HepG2 (cell line): ENCODE data around the gene P4HB. TPM values are rescaled to one million over a fixed set of nuclear protein-coding genes. Genes with fewer than 3 reads are reported as not detected.
A peak's percentile ranks its signal among the peaks of the same experiment; 100 is the strongest.

Source experiments
- FOSL2 ChIP-seq: sonication (generic); formaldehyde crosslinking; IDR thresholded peaks from 2 replicates; pipeline ENCODE4 v1.4.0; 2020; ENCODE audit warnings: missing genetic modification reagents
- HDAC1 ChIP-seq: sonication (generic); formaldehyde crosslinking; IDR thresholded peaks from 2 replicates; pipeline ENCODE4 v1.5.1; 2020; ENCODE audit warnings: mild to moderate bottlenecking, missing genetic modification reagents
- HNF4A ChIP-seq: sonication (generic); formaldehyde crosslinking; IDR thresholded peaks from 2 replicates; pipeline ENCODE4 v1.4.0; 2020; ENCODE audit warnings: missing genetic modification reagents
- JUN ChIP-seq: sonication (generic); formaldehyde crosslinking; IDR thresholded peaks from 2 replicates; pipeline ENCODE4 v1.4.0; 2020; ENCODE audit warnings: mild to moderate bottlenecking, missing genetic modification reagents
- RBM22 ChIP-seq: fragments of 200-400 bp; formaldehyde crosslinking; optimal IDR thresholded peaks from 2 replicates; pipeline ENCODE3; 2017; ENCODE audit warnings: mild to moderate bottlenecking, low read length, moderate library complexity
- RFXAP ChIP-seq: sonication (generic); formaldehyde crosslinking; IDR thresholded peaks from 2 replicates; pipeline ENCODE4 v1.4.0; 2020; ENCODE audit warnings: missing genetic modification reagents, borderline replicate concordance
- ZFP41 ChIP-seq: sonication (generic); formaldehyde crosslinking; IDR thresholded peaks from 2 replicates; pipeline ENCODE4 v1.4.0; 2020; ENCODE audit warnings: mild to moderate bottlenecking, missing genetic modification reagents, borderline replicate concordance
- ZNF138 ChIP-seq: sonication (generic); formaldehyde crosslinking; IDR thresholded peaks from 2 replicates; pipeline ENCODE4 v1.5.0; 2020; ENCODE audit warnings: mild to moderate bottlenecking, low read depth, missing genetic modification reagents
- ZNF564 ChIP-seq: sonication (generic); formaldehyde crosslinking; IDR thresholded peaks from 2 replicates; pipeline ENCODE4 v1.8.1; 2023; ENCODE audit warnings: mild to moderate bottlenecking, missing genetic modification reagents
- ZNF607 ChIP-seq: sonication (generic); formaldehyde crosslinking; IDR thresholded peaks from 2 replicates; pipeline ENCODE4 v1.5.1; 2020; ENCODE audit warnings: missing genetic modification reagents, mild to moderate bottlenecking, borderline replicate concordance
- polyA plus RNA-seq, 8 experiments: library from polyadenylated mRNA; depleted of rRNA in 3 of 8; stranded (reverse) in 7 of 8; unstranded in 1 of 8; fragments of >200 nt; fragmentation: Illumina TruSeq in 4 of 8; extraction: Trizol in 4 of 8; gene quantifications; 2 replicates each; pipeline versions ENCODE4 v1.2.1 to v1.2.3, GENCODE V29; 2011 to 2016; ENCODE audit warnings: low read depth in 4 of 8, missing spikeins in 1 of 8, mixed read lengths in 1 of 8; ENCODE audit not compliant: insufficient read depth in 1 of 8
- total RNA-seq, 5 experiments: library from RNA; depleted of rRNA; stranded (reverse); fragments of >200 nt; fragmentation: Illumina TruSeq; extraction: Trizol; gene quantifications; 2 replicates each; pipeline ENCODE4 v1.2.3, GENCODE V29; 2016; ENCODE audit warnings: low read depth in 1 of 5
- TF ChIP-seq, protein P1 (sequence below): sonication (generic); formaldehyde crosslinking; IDR thresholded peaks from 2 replicates; pipeline ENCODE4 v1.4.0; 2020; ENCODE audit warnings: mild to moderate bottlenecking, missing genetic modification reagents
- TF ChIP-seq, protein P2 (sequence below): sonication (generic); formaldehyde crosslinking; conservative IDR thresholded peaks from 2 replicates; pipeline ENCODE4 v1.4.0; 2020; ENCODE audit warnings: missing genetic modification reagents
- TF ChIP-seq, protein P3 (sequence below): sonication (generic); formaldehyde crosslinking; IDR thresholded peaks from 2 replicates; pipeline ENCODE4 v1.4.0; 2020; ENCODE audit warnings: mild to moderate bottlenecking, missing genetic modification reagents
- TF ChIP-seq, protein P4 (sequence below): sonication (generic); formaldehyde crosslinking; IDR thresholded peaks from 2 replicates; pipeline ENCODE4 v1.4.0; 2020; ENCODE audit warnings: missing genetic modification reagents
- TF ChIP-seq, protein P5 (sequence below): sonication (generic); formaldehyde crosslinking; conservative IDR thresholded peaks from 2 replicates; pipeline ENCODE4 v1.4.0; 2020; ENCODE audit warnings: missing genetic modification reagents
- TF ChIP-seq, protein P6 (sequence below): IDR thresholded peaks from 2 replicates; pipeline ENCODE4 v1.6.1; 2016; ENCODE audit warnings: control low read depth

Gene P4HB
- total and polyA plus RNA-seq, 2 of the 13 experiments (the other 11 are each of a cell fraction or from before 2014, with no cell fraction given), result 185 to 782 TPM

DNA sequence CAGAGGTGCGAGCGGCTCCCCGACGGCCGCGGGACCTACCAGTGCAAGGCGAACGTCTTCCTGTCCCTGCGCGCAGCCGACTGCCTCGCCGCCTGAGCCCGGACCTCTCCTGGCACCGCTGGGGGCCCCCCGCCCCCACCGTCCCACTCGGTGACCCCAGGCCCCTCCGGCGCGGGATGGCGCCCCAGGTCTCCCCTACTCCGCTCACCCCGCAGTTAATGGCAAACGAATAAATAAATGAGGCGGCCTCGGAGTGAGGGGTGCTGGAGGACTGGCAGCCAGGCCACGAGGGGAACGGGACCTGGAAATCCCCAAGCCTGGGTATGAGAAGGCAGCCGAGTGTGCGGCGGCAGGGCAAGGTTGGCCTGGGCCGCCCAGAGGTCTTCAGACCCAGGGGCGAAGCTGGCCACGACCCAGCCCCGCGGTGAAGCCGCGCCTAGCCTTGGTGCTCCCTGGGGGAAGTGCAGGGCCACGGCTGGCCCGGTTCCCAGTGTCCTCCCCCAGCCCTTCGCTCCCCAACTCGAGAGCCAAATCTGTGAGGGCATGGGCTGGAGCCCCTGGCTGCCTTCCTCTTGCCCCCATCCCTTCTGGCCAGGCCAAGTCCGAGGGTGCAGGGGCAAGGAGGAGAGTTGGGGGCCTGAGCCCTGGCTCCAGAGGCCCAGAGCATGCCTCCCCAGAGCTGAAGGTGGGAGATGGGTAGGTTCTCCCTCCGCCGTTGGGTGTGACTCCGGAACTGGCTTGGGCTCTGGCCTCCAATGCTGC, 42.5 kb upstream of the P4HB start (continued):
- TF ChIP-seq, protein P1, sequence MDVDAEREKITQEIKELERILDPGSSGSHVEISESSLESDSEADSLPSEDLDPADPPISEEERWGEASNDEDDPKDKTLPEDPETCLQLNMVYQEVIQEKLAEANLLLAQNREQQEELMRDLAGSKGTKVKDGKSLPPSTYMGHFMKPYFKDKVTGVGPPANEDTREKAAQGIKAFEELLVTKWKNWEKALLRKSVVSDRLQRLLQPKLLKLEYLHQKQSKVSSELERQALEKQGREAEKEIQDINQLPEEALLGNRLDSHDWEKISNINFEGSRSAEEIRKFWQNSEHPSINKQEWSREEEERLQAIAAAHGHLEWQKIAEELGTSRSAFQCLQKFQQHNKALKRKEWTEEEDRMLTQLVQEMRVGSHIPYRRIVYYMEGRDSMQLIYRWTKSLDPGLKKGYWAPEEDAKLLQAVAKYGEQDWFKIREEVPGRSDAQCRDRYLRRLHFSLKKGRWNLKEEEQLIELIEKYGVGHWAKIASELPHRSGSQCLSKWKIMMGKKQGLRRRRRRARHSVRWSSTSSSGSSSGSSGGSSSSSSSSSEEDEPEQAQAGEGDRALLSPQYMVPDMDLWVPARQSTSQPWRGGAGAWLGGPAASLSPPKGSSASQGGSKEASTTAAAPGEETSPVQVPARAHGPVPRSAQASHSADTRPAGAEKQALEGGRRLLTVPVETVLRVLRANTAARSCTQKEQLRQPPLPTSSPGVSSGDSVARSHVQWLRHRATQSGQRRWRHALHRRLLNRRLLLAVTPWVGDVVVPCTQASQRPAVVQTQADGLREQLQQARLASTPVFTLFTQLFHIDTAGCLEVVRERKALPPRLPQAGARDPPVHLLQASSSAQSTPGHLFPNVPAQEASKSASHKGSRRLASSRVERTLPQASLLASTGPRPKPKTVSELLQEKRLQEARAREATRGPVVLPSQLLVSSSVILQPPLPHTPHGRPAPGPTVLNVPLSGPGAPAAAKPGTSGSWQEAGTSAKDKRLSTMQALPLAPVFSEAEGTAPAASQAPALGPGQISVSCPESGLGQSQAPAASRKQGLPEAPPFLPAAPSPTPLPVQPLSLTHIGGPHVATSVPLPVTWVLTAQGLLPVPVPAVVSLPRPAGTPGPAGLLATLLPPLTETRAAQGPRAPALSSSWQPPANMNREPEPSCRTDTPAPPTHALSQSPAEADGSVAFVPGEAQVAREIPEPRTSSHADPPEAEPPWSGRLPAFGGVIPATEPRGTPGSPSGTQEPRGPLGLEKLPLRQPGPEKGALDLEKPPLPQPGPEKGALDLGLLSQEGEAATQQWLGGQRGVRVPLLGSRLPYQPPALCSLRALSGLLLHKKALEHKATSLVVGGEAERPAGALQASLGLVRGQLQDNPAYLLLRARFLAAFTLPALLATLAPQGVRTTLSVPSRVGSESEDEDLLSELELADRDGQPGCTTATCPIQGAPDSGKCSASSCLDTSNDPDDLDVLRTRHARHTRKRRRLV, result no peak
- TF ChIP-seq, protein P2, sequence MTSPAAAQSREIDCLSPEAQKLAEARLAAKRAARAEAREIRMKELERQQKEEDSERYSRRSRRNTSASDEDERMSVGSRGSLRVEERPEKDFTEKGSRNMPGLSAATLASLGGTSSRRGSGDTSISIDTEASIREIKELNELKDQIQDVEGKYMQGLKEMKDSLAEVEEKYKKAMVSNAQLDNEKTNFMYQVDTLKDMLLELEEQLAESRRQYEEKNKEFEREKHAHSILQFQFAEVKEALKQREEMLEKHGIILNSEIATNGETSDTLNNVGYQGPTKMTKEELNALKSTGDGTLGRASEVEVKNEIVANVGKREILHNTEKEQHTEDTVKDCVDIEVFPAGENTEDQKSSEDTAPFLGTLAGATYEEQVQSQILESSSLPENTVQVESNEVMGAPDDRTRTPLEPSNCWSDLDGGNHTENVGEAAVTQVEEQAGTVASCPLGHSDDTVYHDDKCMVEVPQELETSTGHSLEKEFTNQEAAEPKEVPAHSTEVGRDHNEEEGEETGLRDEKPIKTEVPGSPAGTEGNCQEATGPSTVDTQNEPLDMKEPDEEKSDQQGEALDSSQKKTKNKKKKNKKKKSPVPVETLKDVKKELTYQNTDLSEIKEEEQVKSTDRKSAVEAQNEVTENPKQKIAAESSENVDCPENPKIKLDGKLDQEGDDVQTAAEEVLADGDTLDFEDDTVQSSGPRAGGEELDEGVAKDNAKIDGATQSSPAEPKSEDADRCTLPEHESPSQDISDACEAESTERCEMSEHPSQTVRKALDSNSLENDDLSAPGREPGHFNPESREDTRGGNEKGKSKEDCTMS, result no peak
- TF ChIP-seq RFXAP (CRISPR knock-in tag) (0 out of 2 replicates have a peak, but pooled peaks have one; percentile 18), FOSL2 (no peak), ZNF138 (CRISPR knock-in tag) (no peak), JUN (CRISPR knock-in tag) (no peak), HNF4A (CRISPR knock-in tag) (peak; percentile 3; the same call in 1 of the 2 replicates), ZNF607 (CRISPR knock-in tag) (peak; percentile 69; the same call in 1 of the 2 replicates), RBM22 (peak; percentile 14), ZNF564 (CRISPR knock-in tag) (peak; percentile 49; the same call in 1 of the 2 replicates), ZFP41 (CRISPR knock-in tag) (no peak), HDAC1 (CRISPR knock-in tag) (0 out of 2 replicates have a peak, but pooled peaks have one; percentile 16)
- TF ChIP-seq, protein P3, sequence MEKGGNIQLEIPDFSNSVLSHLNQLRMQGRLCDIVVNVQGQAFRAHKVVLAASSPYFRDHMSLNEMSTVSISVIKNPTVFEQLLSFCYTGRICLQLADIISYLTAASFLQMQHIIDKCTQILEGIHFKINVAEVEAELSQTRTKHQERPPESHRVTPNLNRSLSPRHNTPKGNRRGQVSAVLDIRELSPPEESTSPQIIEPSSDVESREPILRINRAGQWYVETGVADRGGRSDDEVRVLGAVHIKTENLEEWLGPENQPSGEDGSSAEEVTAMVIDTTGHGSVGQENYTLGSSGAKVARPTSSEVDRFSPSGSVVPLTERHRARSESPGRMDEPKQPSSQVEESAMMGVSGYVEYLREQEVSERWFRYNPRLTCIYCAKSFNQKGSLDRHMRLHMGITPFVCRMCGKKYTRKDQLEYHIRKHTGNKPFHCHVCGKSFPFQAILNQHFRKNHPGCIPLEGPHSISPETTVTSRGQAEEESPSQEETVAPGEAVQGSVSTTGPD (CRISPR knock-in tag), result no peak
- TF ChIP-seq, protein P4, sequence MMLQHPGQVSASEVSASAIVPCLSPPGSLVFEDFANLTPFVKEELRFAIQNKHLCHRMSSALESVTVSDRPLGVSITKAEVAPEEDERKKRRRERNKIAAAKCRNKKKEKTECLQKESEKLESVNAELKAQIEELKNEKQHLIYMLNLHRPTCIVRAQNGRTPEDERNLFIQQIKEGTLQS, result no peak; the same call in 1 of the 2 replicates
- TF ChIP-seq, protein P5, sequence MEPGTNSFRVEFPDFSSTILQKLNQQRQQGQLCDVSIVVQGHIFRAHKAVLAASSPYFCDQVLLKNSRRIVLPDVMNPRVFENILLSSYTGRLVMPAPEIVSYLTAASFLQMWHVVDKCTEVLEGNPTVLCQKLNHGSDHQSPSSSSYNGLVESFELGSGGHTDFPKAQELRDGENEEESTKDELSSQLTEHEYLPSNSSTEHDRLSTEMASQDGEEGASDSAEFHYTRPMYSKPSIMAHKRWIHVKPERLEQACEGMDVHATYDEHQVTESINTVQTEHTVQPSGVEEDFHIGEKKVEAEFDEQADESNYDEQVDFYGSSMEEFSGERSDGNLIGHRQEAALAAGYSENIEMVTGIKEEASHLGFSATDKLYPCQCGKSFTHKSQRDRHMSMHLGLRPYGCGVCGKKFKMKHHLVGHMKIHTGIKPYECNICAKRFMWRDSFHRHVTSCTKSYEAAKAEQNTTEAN (CRISPR knock-in tag), result no peak
- TF ChIP-seq, protein P6, sequence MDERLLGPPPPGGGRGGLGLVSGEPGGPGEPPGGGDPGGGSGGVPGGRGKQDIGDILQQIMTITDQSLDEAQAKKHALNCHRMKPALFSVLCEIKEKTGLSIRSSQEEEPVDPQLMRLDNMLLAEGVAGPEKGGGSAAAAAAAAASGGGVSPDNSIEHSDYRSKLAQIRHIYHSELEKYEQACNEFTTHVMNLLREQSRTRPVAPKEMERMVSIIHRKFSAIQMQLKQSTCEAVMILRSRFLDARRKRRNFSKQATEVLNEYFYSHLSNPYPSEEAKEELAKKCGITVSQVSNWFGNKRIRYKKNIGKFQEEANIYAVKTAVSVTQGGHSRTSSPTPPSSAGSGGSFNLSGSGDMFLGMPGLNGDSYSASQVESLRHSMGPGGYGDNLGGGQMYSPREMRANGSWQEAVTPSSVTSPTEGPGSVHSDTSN (CRISPR knock-in tag), result no peak
